Amniotic stem cell (primary cell): ENCODE results near the gene APC2.
"Not testable (repeated sequence)": the region's sequence is repeated elsewhere in the genome, so short reads cannot be mapped to it uniquely, and the experiment has no call there.

ENCODE experiments used
- DNase-seq: peaks from one replicate; lab custom pipeline; 2025; lab: John Stamatoyannopoulos, UW

APC2 gene

GRCh38 chr19:1416014-1416841, 33.7 kb upstream of the APC2 start:
- no peak for DNase-seq

- DNase-seq = no peak
Measured at GRCh38 chr19:1417145-1417544, 32.8 kb upstream of the APC2 start.

- no peak for DNase-seq
Measured at GRCh38 chr19:1417681-1418495, 32.0 kb upstream of the APC2 start.

GRCh38 chr19:1418496-1418775, 31.5 kb upstream of the APC2 start:
- no peak for DNase-seq

GRCh38 chr19:1418951-1419738, 30.8 kb upstream of the APC2 start:
- no peak for DNase-seq

- not testable (repeated sequence) for DNase-seq
Measured at GRCh38 chr19:1420085-1420484, 29.8 kb upstream of the APC2 start.

- no peak for DNase-seq
Measured at GRCh38 chr19:1420590-1420989, 29.3 kb upstream of the APC2 start.

- DNase-seq = no peak
Measured at GRCh38 chr19:1421218-1421957, 28.5 kb upstream of the APC2 start.

GRCh38 chr19:1421958-1422305, 28.0 kb upstream of the APC2 start:
- DNase-seq = no peak

- no peak for DNase-seq
Measured at GRCh38 chr19:1422360-1422759, 27.6 kb upstream of the APC2 start.

- DNase-seq = no peak
Measured at GRCh38 chr19:1422943-1423342, 27.0 kb upstream of the APC2 start.

- DNase-seq = no peak
Measured at GRCh38 chr19:1423436-1424191, 26.3 kb upstream of the APC2 start.

- no peak for DNase-seq
Measured at GRCh38 chr19:1424192-1424955, 25.5 kb upstream of the APC2 start.

- DNase-seq = no peak
Measured at GRCh38 chr19:1425102-1425837, 24.7 kb upstream of the APC2 start.

GRCh38 chr19:1425902-1426301, 24.0 kb upstream of the APC2 start:
- no peak for DNase-seq

- no peak for DNase-seq
Measured at GRCh38 chr19:1426736-1427135, 23.2 kb upstream of the APC2 start.

- no peak for DNase-seq
Measured at GRCh38 chr19:1427221-1427920, 22.6 kb upstream of the APC2 start.

- no peak for DNase-seq
Measured at GRCh38 chr19:1428738-1429391, 21.1 kb upstream of the APC2 start.

- no peak for DNase-seq
Measured at GRCh38 chr19:1429750-1430149, 20.2 kb upstream of the APC2 start.
